Nephron progenitor cell (in vitro differentiated cells): ENCODE measurements around the gene KATNB1.

Source experiments
- DNase-seq: peaks from one replicate; pipeline ENCODE4 v3.0.0; 2021
- H3K27ac Mint-ChIP-seq: 2 replicates; pipeline ENCODE4 v1.8.0; 2021; ENCODE audit warnings: mild to moderate bottlenecking, moderate library complexity, mixed read lengths
- H3K27me3 Mint-ChIP-seq: 2 replicates; pipeline ENCODE4 v1.8.0; 2021; ENCODE audit warnings: mild to moderate bottlenecking, low read depth, mixed read lengths; ENCODE audit not compliant: poor library complexity
- H3K36me3 Mint-ChIP-seq: 2 replicates; pipeline ENCODE4 v1.8.0; 2021; ENCODE audit warnings: low read depth, mixed read lengths
- H3K4me1 Mint-ChIP-seq: 2 replicates; pipeline ENCODE4 v1.8.0; 2021; ENCODE audit warnings: mixed read lengths
- H3K4me3 Mint-ChIP-seq: 2 replicates; pipeline ENCODE4 v1.8.0; 2021; ENCODE audit warnings: mild to moderate bottlenecking, moderate library complexity, mixed read lengths
- H3K9me3 Mint-ChIP-seq: 2 replicates; pipeline ENCODE4 v1.8.0; 2021; ENCODE audit warnings: mild to moderate bottlenecking, moderate library complexity, mixed read lengths
- CTCF ChIP-seq: fragments of 200-600 bp; sonication (generic); IDR thresholded peaks from 2 replicates; pipeline ENCODE4 v1.5.0; 2021; ENCODE audit warnings: antibody characterized with exemption

Gene KATNB1

GRCh38 chr16:57689762-57690558, 45.6 kb upstream of the KATNB1 start:
- H3K27me3 Mint-ChIP-seq, result no peaks in the 10 kb centered on the region
- no peak for DNase-seq
- peaks cover 59% of the 10 kb centered on the region for H3K4me1 Mint-ChIP-seq
- no peak overlapping the region for H3K27ac Mint-ChIP-seq
- no peaks in the 10 kb centered on the region for H3K36me3 Mint-ChIP-seq
- no peak overlapping the region for H3K4me3 Mint-ChIP-seq
- no peaks in the 10 kb centered on the region for H3K9me3 Mint-ChIP-seq
- TF ChIP-seq CTCF, result no peak

- H3K36me3 Mint-ChIP-seq, result no peaks in the 10 kb centered on the region
- no peak for DNase-seq
- peaks cover 62% of the 10 kb centered on the region for H3K4me1 Mint-ChIP-seq
- no peak overlapping the region for H3K4me3 Mint-ChIP-seq
- peaks cover 3% of the 10 kb centered on the region for H3K27me3 Mint-ChIP-seq
- no peaks in the 10 kb centered on the region for H3K9me3 Mint-ChIP-seq
- TF ChIP-seq CTCF, result no peak
- H3K27ac Mint-ChIP-seq, result no peak overlapping the region
These were observed 44.6 kb upstream of the KATNB1 start for GRCh38 chr16:57690782-57691471.

- Mint-ChIP-seq H3K27me3 (peaks cover 3% of the 10 kb centered on the region), H3K4me3 (no peak overlapping the region), H3K9me3 (no peaks in the 10 kb centered on the region), H3K27ac (no peak overlapping the region), H3K4me1 (peaks cover 55% of the 10 kb centered on the region), H3K36me3 (no peaks in the 10 kb centered on the region)
- no peak for TF ChIP-seq CTCF
- DNase-seq, result no peak
These were observed 42.9 kb upstream of the KATNB1 start for GRCh38 chr16:57692636-57693035.

- H3K9me3 Mint-ChIP-seq, result no peaks in the 10 kb centered on the region
- peaks cover 50% of the 10 kb centered on the region for H3K4me1 Mint-ChIP-seq
- no peak overlapping the region for H3K27ac Mint-ChIP-seq
- no peaks in the 10 kb centered on the region for H3K36me3 Mint-ChIP-seq
- H3K27me3 Mint-ChIP-seq, result peaks cover 3% of the 10 kb centered on the region
- no peak overlapping the region for H3K4me3 Mint-ChIP-seq
- TF ChIP-seq CTCF, result no peak
- no peak for DNase-seq
These were observed 42.0 kb upstream of the KATNB1 start for GRCh38 chr16:57693550-57693949.

- H3K4me3 Mint-ChIP-seq, result no peak overlapping the region
- no peak for TF ChIP-seq CTCF
- DNase-seq, result no peak
- peaks cover 3% of the 10 kb centered on the region for H3K27me3 Mint-ChIP-seq
- H3K9me3 Mint-ChIP-seq, result no peaks in the 10 kb centered on the region
- H3K36me3 Mint-ChIP-seq, result no peaks in the 10 kb centered on the region
- no peak overlapping the region for H3K27ac Mint-ChIP-seq
- peaks cover 42% of the 10 kb centered on the region for H3K4me1 Mint-ChIP-seq
These were observed 41.3 kb upstream of the KATNB1 start for GRCh38 chr16:57694231-57694724.
